GOT3 (cell line): ENCODE measurements around the gene ARHGEF35.
"Not testable (repeated sequence)": the region's sequence is repeated elsewhere in the genome, so short reads cannot be mapped to it uniquely, and the experiment has no call there.

Source experiments
- DNase-seq: peaks from one replicate; lab custom pipeline; 2025; ENCODE audit warnings: mixed read lengths; lab: John Stamatoyannopoulos, UW

The ARHGEF35 gene

GRCh38 chr7:144195212-144195872 lies at the start of gene ARHGEF35:
ARHGEF35 (minus strand) TSS chr7:144195833; CDS start chr7:144188383, 7,450 bp downstream.
- DNase-seq = not testable (repeated sequence)

- DNase-seq = not testable (repeated sequence)
Measured at GRCh38 chr7:144245372-144245771, 49.7 kb upstream of the ARHGEF35 start.

GRCh38 chr7:144239365-144239764 lies 43.7 kb upstream of the ARHGEF35 start, which contains the start of gene OR2A42:
OR2A42 (minus strand) TSS chr7:144239605; CDS start chr7:144232843, 6,762 bp downstream.
- DNase-seq = not testable (repeated sequence)

- DNase-seq = not testable (repeated sequence)
Measured at GRCh38 chr7:144238530-144239082, 43.0 kb upstream of the ARHGEF35 start.

- DNase-seq = not testable (repeated sequence)
Measured at GRCh38 chr7:144233039-144233438, 37.4 kb upstream of the ARHGEF35 start.

- DNase-seq = not testable (repeated sequence)
Measured at GRCh38 chr7:144231027-144231426, 35.4 kb upstream of the ARHGEF35 start.

- DNase-seq = not testable (repeated sequence)
Measured at GRCh38 chr7:144228810-144229209, 33.2 kb upstream of the ARHGEF35 start.

- not testable (repeated sequence) for DNase-seq
Measured at GRCh38 chr7:144226866-144227265, 31.2 kb upstream of the ARHGEF35 start.

- DNase-seq = not testable (repeated sequence)
Measured at GRCh38 chr7:144223675-144224074, 28.0 kb upstream of the ARHGEF35 start.

GRCh38 chr7:144220531-144220930 lies 24.9 kb upstream of the ARHGEF35 start:
- DNase-seq = not testable (repeated sequence)

- not testable (repeated sequence) for DNase-seq
Measured at GRCh38 chr7:144219149-144219548, 23.5 kb upstream of the ARHGEF35 start.

- DNase-seq = not testable (repeated sequence)
Measured at GRCh38 chr7:144218581-144218980, 22.9 kb upstream of the ARHGEF35 start.

- not testable (repeated sequence) for DNase-seq
Measured at GRCh38 chr7:144217200-144217599, 21.6 kb upstream of the ARHGEF35 start.

- DNase-seq = not testable (repeated sequence)
Measured at GRCh38 chr7:144205306-144205705, 9.7 kb upstream of the ARHGEF35 start.

- DNase-seq = not testable (repeated sequence)
Measured at GRCh38 chr7:144203086-144203485, 7.5 kb upstream of the ARHGEF35 start.

- not testable (repeated sequence) for DNase-seq
Measured at GRCh38 chr7:144201978-144202377, 6.3 kb upstream of the ARHGEF35 start.

GRCh38 chr7:144198934-144199333 lies 3.3 kb upstream of the ARHGEF35 start:
- not testable (repeated sequence) for DNase-seq

- not testable (repeated sequence) for DNase-seq
Measured at GRCh38 chr7:144194453-144194852, 1.2 kb downstream of the ARHGEF35 start.

GRCh38 chr7:144193782-144194181 lies 1.9 kb downstream of the ARHGEF35 start:
- DNase-seq = not testable (repeated sequence)

GRCh38 chr7:144188578-144189171 lies 7.0 kb downstream of the ARHGEF35 start:
- not testable (repeated sequence) for DNase-seq

- not testable (repeated sequence) for DNase-seq
Measured at GRCh38 chr7:144187848-144188247, 7.8 kb downstream of the ARHGEF35 start.

GRCh38 chr7:144183166-144183565 lies 12.5 kb downstream of the ARHGEF35 start, which contains the start of gene CTAGE4:
CTAGE4 (plus strand) TSS chr7:144183466; CDS start chr7:144183504, 38 bp downstream.
- not testable (repeated sequence) for DNase-seq

- not testable (repeated sequence) for DNase-seq
Measured at GRCh38 chr7:144179165-144179479, 16.5 kb downstream of the ARHGEF35 start.
